Subcutaneous abdominal adipose tissue (tissue), 5 donors: ENCODE results near the gene C1orf53.

Source experiments
- H3K27ac ChIP-seq: one replicate; pipeline ENCODE4 v1.7.0; 2013; ENCODE audit warnings: low read depth, mild to moderate bottlenecking, inconsistent platforms, low read length, moderate library complexity
- H3K27me3 ChIP-seq, 5 donors: one replicate each; pipeline ENCODE4 v1.7.0; 2013; ENCODE audit warnings: low read length in 5 of 5, inconsistent platforms in 1 of 5; ENCODE audit not compliant: control insufficient read depth in 5 of 5, insufficient read depth in 4 of 5
- H3K36me3 ChIP-seq, 5 donors: one replicate each; pipeline ENCODE4 v1.7.0; 2013; ENCODE audit warnings: low read length in 5 of 5; ENCODE audit not compliant: control insufficient read depth in 5 of 5, insufficient read depth in 5 of 5
- H3K4me1 ChIP-seq, 5 donors: one replicate each; pipeline ENCODE4 v1.7.0; 2013; ENCODE audit warnings: low read length in 5 of 5, mild to moderate bottlenecking in 3 of 5, moderate library complexity in 1 of 5; ENCODE audit not compliant: control insufficient read depth in 5 of 5, insufficient read depth in 5 of 5
- H3K4me3 ChIP-seq, 5 donors: one replicate each; pipeline ENCODE4 v1.7.0; 2013; ENCODE audit warnings: low read length in 5 of 5, low read depth in 1 of 5
- H3K9ac ChIP-seq, 5 donors: one replicate each; pipeline ENCODE4 v1.7.0; 2013; ENCODE audit warnings: low read length in 5 of 5, mild to moderate bottlenecking in 4 of 5, moderate library complexity in 3 of 5
- H3K9me3 ChIP-seq, 5 donors: one replicate each; pipeline ENCODE4 v1.7.0; 2013; ENCODE audit warnings: low read length in 5 of 5; ENCODE audit not compliant: control insufficient read depth in 5 of 5
- donor health status: healthy.
- donor health status: healthy.
- donor health status: healthy.
- donor health status: healthy.
- donor health status: healthy.

C1orf53 gene

GRCh38 chr1:197905699-197906351 is 3.4 kb downstream of the C1orf53 start:
- no peak overlapping the region for H3K4me3 ChIP-seq
- peaks cover 0 to 24% (median 21%) of the 10 kb centered on the region in 5 donors for H3K4me1 ChIP-seq
- no peak overlapping the region for H3K27ac ChIP-seq
- H3K27me3 ChIP-seq, result peaks cover 33 to 60% (median 38%) of the 10 kb centered on the region in 5 donors
- no peaks in the 10 kb centered on the region for H3K9me3 ChIP-seq
- H3K36me3 ChIP-seq, result no peaks in the 10 kb centered on the region
- no peak overlapping the region for H3K9ac ChIP-seq

GRCh38 chr1:197907846-197908616 is 5.6 kb downstream of the C1orf53 start:
- H3K4me1 ChIP-seq, result peaks cover 0 to 38% (median 34%) of the 10 kb centered on the region in 5 donors
- H3K4me3 ChIP-seq, result no peak overlapping the region
- no peak overlapping the region for H3K9ac ChIP-seq
- H3K9me3 ChIP-seq, result no peaks in the 10 kb centered on the region
- no peaks in the 10 kb centered on the region for H3K36me3 ChIP-seq
- H3K27ac ChIP-seq, result no peak overlapping the region
- peaks cover 49 to 82% (median 59%) of the 10 kb centered on the region in 5 donors for H3K27me3 ChIP-seq

GRCh38 chr1:197908716-197909220 is 6.3 kb downstream of the C1orf53 start:
- H3K4me3 ChIP-seq, result no peak overlapping the region
- H3K4me1 ChIP-seq, result peaks cover 0 to 40% (median 35%) of the 10 kb centered on the region in 5 donors
- no peaks in the 10 kb centered on the region for H3K9me3 ChIP-seq
- no peak overlapping the region for H3K9ac ChIP-seq
- no peak overlapping the region for H3K27ac ChIP-seq
- H3K36me3 ChIP-seq, result no peaks in the 10 kb centered on the region
- H3K27me3 ChIP-seq, result peaks cover 56 to 88% (median 66%) of the 10 kb centered on the region in 5 donors

- Histone ChIP-seq H3K4me3 (no peak overlapping the region), H3K27me3 (peaks cover 60 to 88% (median 68%) of the 10 kb centered on the region in 5 donors), H3K9ac (no peak overlapping the region), H3K9me3 (no peaks in the 10 kb centered on the region), H3K36me3 (no peaks in the 10 kb centered on the region), H3K4me1 (peaks cover 0 to 44% (median 35%) of the 10 kb centered on the region in 5 donors), H3K27ac (no peak overlapping the region)
These were observed 7.0 kb downstream of the C1orf53 start for GRCh38 chr1:197909384-197909783.

- Histone ChIP-seq H3K9ac (no peak overlapping the region), H3K4me1 (peaks cover 0 to 54% (median 35%) of the 10 kb centered on the region in 5 donors), H3K27me3 (peaks cover 68 to 89% (median 75%) of the 10 kb centered on the region in 5 donors), H3K9me3 (no peaks in the 10 kb centered on the region), H3K4me3 (peak overlapping the region in 1 of 5 donors; percentile 16), H3K36me3 (no peaks in the 10 kb centered on the region), H3K27ac (no peak overlapping the region)
These were observed 7.9 kb downstream of the C1orf53 start for GRCh38 chr1:197910120-197910991.

GRCh38 chr1:197911111-197911856 is 8.9 kb downstream of the C1orf53 start:
- H3K9ac ChIP-seq, result no peak overlapping the region
- peaks cover 2 to 63% (median 44%) of the 10 kb centered on the region in 5 donors for H3K4me1 ChIP-seq
- H3K4me3 ChIP-seq, result peak overlapping the region in 1 of 5 donors; percentile 16
- H3K9me3 ChIP-seq, result no peaks in the 10 kb centered on the region
- H3K36me3 ChIP-seq, result no peaks in the 10 kb centered on the region
- H3K27me3 ChIP-seq, result peaks cover 77 to 90% (median 83%) of the 10 kb centered on the region in 5 donors
- H3K27ac ChIP-seq, result no peak overlapping the region

GRCh38 chr1:197911857-197912696 is 9.6 kb downstream of the C1orf53 start:
- Histone ChIP-seq H3K4me1 (peaks cover 2 to 71% (median 51%) of the 10 kb centered on the region in 5 donors), H3K36me3 (no peaks in the 10 kb centered on the region), H3K9ac (no peak overlapping the region), H3K27ac (no peak overlapping the region), H3K4me3 (peak overlapping the region in 2 of 5 donors; percentile 16 to 44), H3K27me3 (peaks cover 85 to 97% (median 91%) of the 10 kb centered on the region in 5 donors), H3K9me3 (no peaks in the 10 kb centered on the region)

GRCh38 chr1:197912739-197913494 is 10.5 kb downstream of the C1orf53 start:
- Histone ChIP-seq H3K9me3 (no peaks in the 10 kb centered on the region), H3K27me3 (peaks cover 86 to 98% (median 94%) of the 10 kb centered on the region in 5 donors), H3K36me3 (no peaks in the 10 kb centered on the region), H3K27ac (no peak overlapping the region), H3K4me3 (peak overlapping the region in 2 of 5 donors; percentile 35 to 44), H3K9ac (no peak overlapping the region), H3K4me1 (peaks cover 2 to 79% (median 60%) of the 10 kb centered on the region in 5 donors)
